Measurements from ENCODE around the gene CARS2. TPM values are rescaled to one million over a fixed set of nuclear protein-coding genes. Genes with fewer than 3 reads are reported as not detected.
"Not testable (repeated sequence)": the region's sequence is repeated elsewhere in the genome, so short reads cannot be mapped to it uniquely, and the experiment has no call there.

CARS2 gene
- total RNA-seq, 1 experiment from 2014 or later, result 52.9 TPM

GRCh38 chr13:110658218-110658911 lies 47.6 kb downstream of the CARS2 start:
- H3K4me3 ChIP-seq (replicated peaks in 1 of 2; ENCODE audit: low read depth in 1 of 2, low read length in 2 of 2); BruUV-seq (replicated peaks); RAD21 ChIA-PET (ENCODE audit: low non-redundant PET in 1 of 2, low total read pairs in 2 of 2, uncharacterized antibody in 2 of 2, unreplicated experiment in 2 of 2); DNase-seq (ENCODE audit: low read depth, low spot score); CTCF ChIA-PET; H3K27me3 ChIP-seq (ENCODE audit: insufficient read depth, low read length); H3K9me2 ChIP-seq (ENCODE audit: insufficient read depth); ATAC-seq; H2AFZ ChIP-seq (ENCODE audit: low read depth, low read length, poor library complexity, severe bottlenecking); H3K79me2 ChIP-seq (ENCODE audit: insufficient read depth, low read length); H3K9ac ChIP-seq (ENCODE audit: low read length); H4K20me1 ChIP-seq (ENCODE audit: insufficient read depth); H3K27ac ChIP-seq (ENCODE audit: low read depth, low read length); intact Hi-C loops (cut with micrococcal nuclease); H3K4me2 ChIP-seq (ENCODE audit: low read length); POLR2A ChIA-PET; H3K4me1 ChIP-seq (ENCODE audit: control insufficient read depth in 1 of 2, insufficient read depth in 2 of 2, low read length in 2 of 2): not testable (repeated sequence)
- peaks cover 3 to 51% of the 10 kb centered on the region in 2 experiments; a peak in 3 of 4 replicates for H3K36me3 ChIP-seq (ENCODE audit: control insufficient read depth in 1 of 2, insufficient read depth in 2 of 2, low read length in 2 of 2)
- peaks cover 5 to 10% of the 10 kb centered on the region in 2 experiments; a peak in 3 of 4 replicates for H3K9me3 ChIP-seq (ENCODE audit: control insufficient read depth in 1 of 2, insufficient read depth in 1 of 2, low read depth in 1 of 2, low read length in 2 of 2)

- Histone ChIP-seq H3K36me3 (ENCODE audit: control insufficient read depth in 1 of 2, insufficient read depth in 2 of 2, low read length in 2 of 2) (peaks cover 3 to 39% of the 10 kb centered on the region in 2 experiments; a peak in 3 of 4 replicates), H3K9me2 (ENCODE audit: insufficient read depth) (no peaks in the 10 kb centered on the region), H3K4me1 (ENCODE audit: control insufficient read depth in 1 of 2, insufficient read depth in 2 of 2, low read length in 2 of 2) (no peaks in the 10 kb centered on the region), H3K27me3 (ENCODE audit: insufficient read depth, low read length) (no peaks in the 10 kb centered on the region), H3K79me2 (ENCODE audit: insufficient read depth, low read length) (0 out of 2 replicates have a peak, but pooled peaks cover 3% of the 10 kb centered on the region), H2AFZ (ENCODE audit: low read depth, low read length, poor library complexity, severe bottlenecking) (no peak overlapping the region), H3K9me3 (ENCODE audit: control insufficient read depth in 1 of 2, insufficient read depth in 1 of 2, low read depth in 1 of 2, low read length in 2 of 2) (peaks cover 5 to 10% of the 10 kb centered on the region in 2 experiments; a peak in 3 of 4 replicates), H3K4me3 (replicated peaks in 1 of 2; ENCODE audit: low read depth in 1 of 2, low read length in 2 of 2) (no peak overlapping the region), H3K9ac (ENCODE audit: low read length) (no peak overlapping the region), H3K4me2 (ENCODE audit: low read length) (no peak overlapping the region), H4K20me1 (ENCODE audit: insufficient read depth) (no peaks in the 10 kb centered on the region), H3K27ac (ENCODE audit: low read depth, low read length) (no peak overlapping the region)
- ChIA-PET CTCF (no interaction called here), RAD21 (ENCODE audit: low non-redundant PET in 1 of 2, low total read pairs in 2 of 2, uncharacterized antibody in 2 of 2, unreplicated experiment in 2 of 2) (no interaction called here), POLR2A (no interaction called here)
- no TSS peak for BruUV-seq (replicated peaks)
- no peak for DNase-seq (ENCODE audit: low read depth, low spot score)
- intact Hi-C loops (cut with micrococcal nuclease), result no loop called here
- TF ChIP-seq CTCF (IDR thresholded peaks at IDR 0.05 in 2 of 3, conservative IDR thresholded peaks at IDR 0.05 in 1 of 3; ENCODE audit: borderline replicate concordance in 1 of 3, insufficient read depth in 1 of 3, low read depth in 2 of 3, low read length in 2 of 3) (no peak), FOSL1 (IDR thresholded peaks at IDR 0.05; ENCODE audit: low read depth) (no peak), TCF7L2 (IDR thresholded peaks at IDR 0.05; ENCODE audit: borderline replicate concordance, extremely low read depth, insufficient read depth, insufficient read length) (no peak), ZNF274 (IDR thresholded peaks at IDR 0.05; ENCODE audit: low read depth, low read length) (no peak), JUND (IDR thresholded peaks at IDR 0.05) (no peak), MAX (IDR thresholded peaks at IDR 0.05) (no peak), REST (IDR thresholded peaks at IDR 0.05; ENCODE audit: low read depth) (no peak), POLR2AphosphoS5 (IDR thresholded peaks at IDR 0.05; ENCODE audit: low read depth, low read length) (no peak), RAD21 (IDR thresholded peaks at IDR 0.05; ENCODE audit: low read depth) (no peak), CBX3 (IDR thresholded peaks at IDR 0.05; ENCODE audit: low read depth) (no peak), POLR2A (IDR thresholded peaks at IDR 0.05; ENCODE audit: borderline replicate concordance, extremely low read depth, insufficient read depth, insufficient read length) (no peak)
- no peak for ATAC-seq
These were observed 48.7 kb downstream of the CARS2 start for GRCh38 chr13:110657196-110657595.

Measured in HCT116 (cell line).